Hepatocyte (in vitro differentiated cells): ENCODE results near the gene TMEM147. TPM values are rescaled to one million over a fixed set of nuclear protein-coding genes. Genes with fewer than 3 reads are reported as not detected.

Experiments used
- DNase-seq: peaks from one replicate; pipeline ENCODE4 v3.0.0-alpha.2; 2016; ENCODE audit warnings: low spot score
- H2AFZ ChIP-seq: fragments of 200-600 bp; sonication (generic); 2 replicates; pipeline ENCODE4 v1.6.0; 2016; ENCODE audit warnings: antibody characterized with exemption, mild to moderate bottlenecking
- H3K27ac ChIP-seq: fragments of 200-600 bp; sonication (generic); 2 replicates; pipeline ENCODE4 v1.5.1; 2016; ENCODE audit warnings: mild to moderate bottlenecking
- H3K27me3 ChIP-seq: fragments of 200-600 bp; sonication (generic); 2 replicates; pipeline ENCODE4 v1.6.1; 2016
- H3K36me3 ChIP-seq: fragments of 200-600 bp; sonication (generic); replicated peaks from 2 replicates; pipeline ENCODE4 v1.5.1; 2016; ENCODE audit warnings: low read depth; ENCODE audit not compliant: insufficient read depth
- H3K4me1 ChIP-seq: fragments of 200-600 bp; sonication (generic); 2 replicates; pipeline ENCODE4 v1.5.1; 2016; ENCODE audit warnings: mild to moderate bottlenecking, moderate library complexity; ENCODE audit not compliant: insufficient read depth
- H3K4me2 ChIP-seq: fragments of 200-600 bp; sonication (generic); 2 replicates; pipeline ENCODE4 v1.6.0; 2016
- H3K4me3 ChIP-seq: fragments of 200-600 bp; sonication (generic); 2 replicates; pipeline ENCODE4 v1.5.1; 2016; ENCODE audit warnings: mild to moderate bottlenecking
- H3K79me2 ChIP-seq: fragments of 200-600 bp; sonication (generic); 2 replicates; pipeline ENCODE4 v1.6.0; 2017; ENCODE audit warnings: mild to moderate bottlenecking
- H3K9me2 ChIP-seq: fragments of 200-600 bp; sonication (generic); replicated peaks from 2 replicates; pipeline ENCODE4 v1.6.0; 2017; ENCODE audit warnings: mild to moderate bottlenecking; ENCODE audit not compliant: insufficient read depth
- H3K9me3 ChIP-seq: fragments of 200-600 bp; sonication (generic); 2 replicates; pipeline ENCODE4 v1.5.1; 2016; ENCODE audit warnings: low read depth, mild to moderate bottlenecking
- H4K20me1 ChIP-seq: fragments of 200-600 bp; sonication (generic); 2 replicates; pipeline ENCODE4 v1.6.0; 2016; ENCODE audit warnings: mild to moderate bottlenecking; ENCODE audit not compliant: insufficient read depth, poor library complexity, severe bottlenecking
- CTCF ChIP-seq: fragments of 200-600 bp; sonication (generic); IDR thresholded peaks from 2 replicates; pipeline ENCODE4 v1.5.1; 2016; ENCODE audit warnings: antibody characterized with exemption, mild to moderate bottlenecking; ENCODE audit not compliant: poor library complexity
- EZH2 ChIP-seq: fragments of 200-600 bp; sonication (generic); IDR thresholded peaks from 2 replicates; pipeline ENCODE4 v1.6.1; 2016; ENCODE audit warnings: antibody characterized with exemption, mild to moderate bottlenecking, borderline replicate concordance
- EZH2phosphoT487 ChIP-seq: fragments of 200-600 bp; sonication (generic); IDR thresholded peaks from one replicate; pipeline ENCODE4 v1.6.1; 2018; ENCODE audit warnings: antibody characterized with exemption, mild to moderate bottlenecking, low read depth, moderate library complexity; ENCODE audit not compliant: unreplicated experiment, severe bottlenecking
- WGBS: methylation state at CpG from one replicate; pipeline ENCODE4 v1.1.6; 2016; ENCODE audit warnings: low lambda C conversion rate; ENCODE audit errors: missing lambda C conversion rate; 5-methylcytosine and 5-hydroxymethylcytosine counted together
- polyA plus RNA-seq: library from polyadenylated mRNA; unstranded; fragments of >200 nt; fragmentation: Nextera tagmentation; extraction: Ambion mirVana; gene quantifications from 2 replicates; pipeline ENCODE4 v1.2.1, GENCODE V29; 2016
- total RNA-seq: library from RNA; depleted of rRNA; stranded (reverse); fragments of >200 nt; gene quantifications from 2 replicates; pipeline ENCODE4 v1.2.3, GENCODE V29; 2014

The TMEM147 gene
- total and polyA plus RNA-seq, 2 experiments from 2014 or later: 115 to 287 TPM

- no peak overlapping the region for H3K4me2 ChIP-seq
- no peaks in the 10 kb centered on the region for H3K9me3 ChIP-seq
- no peak overlapping the region for H3K27ac ChIP-seq
- WGBS: 25% methylated on average over 6 of the region's 6 CpGs
- H3K9me2 ChIP-seq: no peaks in the 10 kb centered on the region
- no peaks in the 10 kb centered on the region for H4K20me1 ChIP-seq
- H3K36me3 ChIP-seq: no peaks in the 10 kb centered on the region
- H3K4me1 ChIP-seq: peaks cover 13% of the 10 kb centered on the region
- TF ChIP-seq EZH2phosphoT487: no peak
- no peak for TF ChIP-seq EZH2
- peak; percentile 70 for TF ChIP-seq CTCF
- no peak overlapping the region for H3K4me3 ChIP-seq
- no peaks in the 10 kb centered on the region for H3K27me3 ChIP-seq
- no peak overlapping the region for H2AFZ ChIP-seq
- DNase-seq: peak; percentile 88
- peaks cover 28% of the 10 kb centered on the region for H3K79me2 ChIP-seq
Measured at GRCh38 chr19:35549174-35549788, 3.9 kb downstream of the TMEM147 start.

DNA sequence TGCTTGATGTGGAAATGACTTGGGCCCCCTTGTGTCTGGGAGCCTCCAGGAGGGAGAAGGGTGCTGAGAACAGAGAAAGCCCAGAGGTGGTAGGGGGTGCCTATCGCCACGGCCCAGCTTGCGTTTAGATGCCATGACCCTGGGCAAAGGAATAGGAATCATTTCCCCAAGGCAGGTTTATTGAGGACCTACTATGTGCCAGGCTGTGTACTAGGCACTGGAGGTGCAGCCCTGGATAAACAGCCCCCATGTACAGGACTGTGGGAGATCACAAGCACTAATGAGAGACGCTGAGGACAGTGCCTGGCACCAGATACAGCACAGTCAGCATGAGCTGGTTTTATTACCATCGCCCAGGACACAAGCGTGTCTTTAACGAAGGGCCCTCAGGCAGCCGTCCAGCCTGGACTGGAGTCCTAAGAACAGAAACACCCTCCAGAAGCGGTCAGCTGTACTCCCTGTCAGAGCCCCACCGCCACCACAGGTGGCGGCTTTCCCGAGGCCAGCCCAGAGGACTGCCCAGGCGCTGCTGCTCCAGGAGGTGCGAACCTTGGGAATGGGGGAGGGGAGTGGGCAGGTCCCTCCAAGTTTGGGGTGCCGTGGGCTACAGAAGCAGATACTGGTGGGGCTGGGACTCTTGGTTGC lies 4.6 kb downstream of the TMEM147 start:
- Histone ChIP-seq H3K4me1 (peaks cover 8% of the 10 kb centered on the region), H3K4me2 (no peak overlapping the region), H3K36me3 (no peaks in the 10 kb centered on the region), H2AFZ (no peak overlapping the region), H4K20me1 (no peaks in the 10 kb centered on the region), H3K27ac (no peak overlapping the region), H3K9me3 (no peaks in the 10 kb centered on the region), H3K9me2 (no peaks in the 10 kb centered on the region), H3K4me3 (no peak overlapping the region), H3K27me3 (no peaks in the 10 kb centered on the region), H3K79me2 (peaks cover 20% of the 10 kb centered on the region)
- DNase-seq: no peak
- 94% methylated on average over 14 of the region's 15 CpGs for WGBS
- no peak for TF ChIP-seq CTCF
- TF ChIP-seq EZH2phosphoT487: no peak
- TF ChIP-seq EZH2: no peak

DNA sequence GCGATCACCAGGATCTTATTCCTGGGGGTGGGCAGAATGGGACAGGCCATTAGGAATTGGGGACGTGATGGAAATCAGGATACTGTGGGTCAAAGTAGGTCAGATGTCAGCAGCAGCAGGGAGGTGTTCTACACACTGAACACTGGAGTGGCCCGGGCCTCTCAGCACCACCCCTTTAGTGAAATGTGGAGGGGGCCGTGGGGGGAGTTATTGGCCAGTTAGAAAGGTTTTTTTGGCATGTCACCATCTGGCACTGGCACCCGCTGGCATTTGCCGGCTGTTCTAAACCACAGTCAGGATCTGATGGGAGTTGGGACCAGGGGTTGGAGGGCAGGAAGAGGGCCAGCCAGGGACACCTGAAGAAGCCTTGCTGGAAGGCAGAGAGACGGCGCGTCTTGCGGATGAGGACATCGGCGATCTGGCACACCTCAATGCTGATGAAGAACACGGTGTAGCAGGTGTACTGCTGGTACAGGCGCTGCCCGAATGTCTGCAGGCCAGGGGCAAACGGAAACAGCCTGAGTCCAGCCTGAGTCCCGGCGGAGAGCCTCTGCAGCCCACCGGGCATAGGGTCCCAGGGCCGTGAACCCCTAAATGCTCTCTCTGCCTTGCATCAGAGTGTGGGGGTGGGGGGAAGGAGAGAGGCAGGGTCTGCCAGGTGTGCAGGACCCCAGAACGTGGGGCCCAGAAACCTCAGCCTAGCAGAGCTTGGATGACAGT lies 5.8 kb downstream of the TMEM147 start:
- DNase-seq: no peak
- no peak overlapping the region for H3K4me2 ChIP-seq
- H2AFZ ChIP-seq: no peak overlapping the region
- H3K27ac ChIP-seq: no peak overlapping the region
- no peaks in the 10 kb centered on the region for H3K27me3 ChIP-seq
- H3K36me3 ChIP-seq: no peaks in the 10 kb centered on the region
- no peaks in the 10 kb centered on the region for H3K9me2 ChIP-seq
- H3K4me3 ChIP-seq: no peak overlapping the region
- peaks cover 13% of the 10 kb centered on the region for H3K79me2 ChIP-seq
- 96% methylated on average over 21 of the region's 21 CpGs for WGBS
- H3K4me1 ChIP-seq: peaks cover 6% of the 10 kb centered on the region
- no peak for TF ChIP-seq EZH2
- TF ChIP-seq CTCF: no peak
- TF ChIP-seq EZH2phosphoT487: no peak
- no peaks in the 10 kb centered on the region for H3K9me3 ChIP-seq
- no peaks in the 10 kb centered on the region for H4K20me1 ChIP-seq
